HS-27A (cell line): ENCODE results near the gene HIVEP3.
A peak's percentile ranks its signal among the peaks of the same experiment; 100 is the strongest.

Source experiments
- DNase-seq: peaks from one replicate; pipeline ENCODE4 v3.0.0-alpha.2; 2012; ENCODE audit warnings: low read depth, missing footprints

HIVEP3 gene

DNA sequence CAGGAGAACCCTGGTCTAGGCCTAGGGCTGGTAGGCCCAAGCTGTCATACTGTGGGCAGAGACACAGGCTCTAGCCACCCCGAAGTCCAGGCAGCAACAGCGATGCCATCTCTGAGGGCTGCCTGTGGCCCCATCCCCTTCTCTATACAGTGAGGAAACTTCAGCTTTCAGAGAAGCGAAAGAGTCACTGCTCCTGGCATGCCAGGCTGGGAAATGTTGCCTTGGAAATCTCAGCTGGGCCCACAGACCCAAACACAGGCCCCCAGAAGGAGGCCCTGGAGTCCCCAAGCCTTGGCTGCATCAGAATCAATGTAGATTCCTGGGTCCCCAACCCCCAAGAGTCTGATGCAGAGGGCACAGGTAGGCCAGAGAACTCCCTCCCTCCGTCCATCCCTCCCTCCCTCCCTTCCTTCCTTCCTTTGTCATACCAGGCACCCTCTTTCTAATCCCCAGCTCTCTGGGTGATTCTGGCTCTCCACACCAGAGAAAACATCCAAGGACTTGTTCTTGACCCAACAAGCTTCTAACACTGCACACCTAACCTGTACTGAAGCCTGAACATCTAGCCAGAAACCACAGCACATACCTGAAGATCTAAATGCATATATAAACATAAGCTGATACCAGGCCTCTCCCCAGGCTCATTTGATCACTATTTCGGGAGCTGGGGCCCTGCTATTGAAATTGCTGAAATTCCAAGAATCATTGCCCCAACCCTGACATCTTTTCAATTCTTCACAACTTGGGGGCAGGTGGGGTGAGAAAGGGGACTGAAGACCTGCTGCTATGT lies 291.0 kb downstream of the HIVEP3 start:
- no peak for DNase-seq

DNA sequence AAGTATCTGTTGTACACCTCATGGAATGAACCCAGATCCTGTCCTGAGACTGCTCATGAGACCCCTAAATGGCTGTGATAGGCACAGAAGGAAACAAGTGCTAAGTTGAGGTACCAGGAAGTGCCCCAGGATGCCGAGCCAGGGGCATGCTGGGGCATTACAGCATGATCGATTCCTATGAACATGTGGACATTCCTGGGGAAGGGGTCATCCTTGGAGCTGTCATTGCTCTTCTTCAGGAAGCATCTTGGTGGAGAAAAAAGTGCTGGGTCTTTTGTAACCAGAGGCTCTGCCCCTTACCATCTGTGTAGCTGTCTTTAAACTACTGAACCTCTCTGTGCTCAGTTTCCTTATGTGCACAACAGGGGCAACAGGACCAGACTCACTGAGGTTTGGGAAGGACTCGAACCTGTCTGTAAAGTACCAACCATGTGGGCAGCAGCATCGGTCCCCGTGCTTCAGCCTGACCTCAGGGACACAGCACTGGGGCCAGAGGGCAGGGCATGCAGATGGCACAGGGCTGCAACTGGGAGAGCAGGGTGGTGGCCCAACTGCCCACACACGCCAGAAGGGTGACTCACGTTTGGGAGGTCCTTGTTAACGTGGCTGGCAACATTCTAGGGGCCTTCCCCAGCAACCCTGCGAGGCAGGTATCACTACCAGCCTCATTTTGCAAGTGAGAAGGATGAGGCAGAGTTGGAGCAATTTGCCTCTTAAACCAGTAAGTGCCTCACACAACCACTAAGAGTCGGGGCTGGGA lies 291.9 kb downstream of the HIVEP3 start:
- DNase-seq: peak; percentile 86

DNA sequence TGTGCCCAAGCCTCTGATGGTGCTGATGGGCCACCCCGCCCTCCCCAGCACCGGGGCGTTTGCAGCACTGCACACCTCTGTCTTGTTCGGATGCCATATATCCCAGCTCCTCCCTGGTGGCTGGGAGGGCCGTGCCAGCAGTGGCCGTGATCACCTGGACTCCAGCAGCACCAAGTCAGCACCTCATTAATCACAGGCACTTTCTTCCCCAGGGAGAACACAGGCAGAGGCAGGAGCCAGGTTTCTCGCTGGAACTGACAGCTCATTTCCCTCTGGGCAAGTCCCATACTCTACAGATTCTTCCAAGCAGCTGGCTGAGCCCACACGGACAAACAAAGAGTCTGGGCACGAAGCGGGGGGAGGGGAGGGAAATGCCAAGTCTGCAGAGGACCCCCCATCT lies 292.6 kb downstream of the HIVEP3 start:
- DNase-seq: no peak

DNA sequence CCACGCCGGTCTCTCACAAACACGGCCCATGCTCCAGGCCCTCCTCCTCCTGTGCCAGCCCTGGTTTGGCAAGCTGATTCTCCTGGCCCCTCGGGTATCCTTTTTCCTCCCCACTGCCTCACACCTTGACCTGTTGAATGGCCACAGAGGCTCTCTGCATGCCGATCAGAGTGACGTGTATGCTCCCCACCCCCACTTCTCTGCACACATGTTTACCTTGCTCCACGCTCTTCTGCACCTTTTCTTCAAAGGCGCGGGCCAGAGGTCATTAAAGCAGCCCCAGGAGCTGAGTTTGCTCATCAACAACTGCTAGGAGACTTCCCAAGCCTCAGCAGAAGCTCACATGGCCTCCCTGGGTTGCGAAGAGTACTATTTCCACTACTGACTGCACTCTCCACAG lies 295.0 kb downstream of the HIVEP3 start:
- DNase-seq: no peak

DNA sequence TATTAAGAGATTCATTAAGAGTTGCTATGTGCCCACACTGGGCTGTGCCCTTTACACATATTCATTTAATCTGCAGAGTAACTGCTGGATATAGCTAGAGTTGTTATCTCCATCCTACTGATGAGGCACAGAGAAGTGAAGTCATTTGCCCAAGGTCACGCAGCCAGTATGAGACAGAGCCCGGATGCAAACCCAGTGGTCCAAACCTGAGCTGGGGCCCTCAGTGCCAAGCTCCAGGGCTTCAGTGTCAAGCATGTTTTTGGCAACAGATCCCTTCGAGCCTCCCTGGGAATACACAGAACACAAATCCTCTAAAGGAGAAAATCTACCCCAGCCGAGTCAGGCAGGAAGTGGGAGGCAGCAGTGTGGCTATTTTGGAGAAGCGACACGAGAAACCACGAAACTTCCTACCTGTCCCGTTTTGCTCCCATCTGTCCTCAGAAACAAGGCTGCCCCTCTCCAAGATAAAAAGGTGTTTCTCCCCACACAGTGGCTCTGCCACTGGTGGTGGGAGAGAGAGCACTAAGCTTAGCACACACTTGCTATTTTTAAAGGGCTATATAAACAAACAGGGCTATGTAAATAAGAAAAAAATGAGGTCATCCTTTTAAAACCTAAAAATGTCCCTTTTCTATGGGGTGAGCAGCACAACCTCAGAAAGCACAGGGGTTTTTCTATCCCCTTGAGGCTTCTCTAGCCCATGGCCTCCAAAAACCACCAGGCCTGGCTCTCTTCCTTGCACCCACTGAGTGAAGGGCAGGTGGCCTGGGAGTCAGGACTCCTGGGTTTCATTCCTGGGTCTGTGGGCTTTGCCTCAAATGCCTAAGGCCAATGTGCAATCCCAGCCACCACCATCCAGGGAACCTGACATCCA lies 295.6 kb downstream of the HIVEP3 start:
- no peak for DNase-seq

DNA sequence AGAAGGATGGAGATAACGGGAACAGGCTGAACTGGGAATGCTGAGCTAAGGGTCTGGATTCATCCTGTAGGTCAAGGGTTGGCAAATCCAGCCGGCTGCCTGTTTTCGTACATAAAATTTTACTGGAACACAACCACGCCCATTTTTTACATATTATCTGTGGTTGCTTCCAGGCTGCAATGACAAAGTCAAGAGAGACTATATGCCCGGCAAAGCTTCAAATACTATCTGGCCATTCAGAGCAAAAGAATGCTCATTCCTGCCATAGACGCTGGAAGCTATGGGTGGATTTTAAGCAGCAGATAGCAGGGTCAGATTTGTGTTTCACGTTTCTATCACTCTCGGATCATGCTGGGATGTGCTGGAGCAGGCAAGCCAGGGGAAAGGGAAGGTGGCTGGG lies 296.3 kb downstream of the HIVEP3 start:
- DNase-seq: peak; percentile 83

DNA sequence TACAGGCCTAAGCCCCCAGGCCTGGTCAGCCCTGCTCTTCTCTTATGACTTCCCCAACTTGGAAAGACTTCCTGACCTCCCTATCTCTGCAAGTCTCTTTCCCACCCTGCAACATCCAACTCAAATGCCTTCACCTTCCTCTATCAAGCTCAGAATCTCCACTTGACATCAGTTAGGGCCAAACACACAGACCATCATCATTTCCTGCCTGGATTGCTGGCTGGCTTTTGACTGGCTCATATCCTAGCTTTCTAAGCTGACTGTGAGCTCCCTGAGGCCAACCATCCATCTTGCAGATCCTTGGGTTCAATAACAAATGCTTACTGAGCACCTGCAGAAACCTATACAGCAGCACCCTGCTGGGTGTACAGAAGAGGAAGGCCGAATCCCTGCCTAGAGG lies 296.9 kb downstream of the HIVEP3 start:
- DNase-seq: no peak

DNA sequence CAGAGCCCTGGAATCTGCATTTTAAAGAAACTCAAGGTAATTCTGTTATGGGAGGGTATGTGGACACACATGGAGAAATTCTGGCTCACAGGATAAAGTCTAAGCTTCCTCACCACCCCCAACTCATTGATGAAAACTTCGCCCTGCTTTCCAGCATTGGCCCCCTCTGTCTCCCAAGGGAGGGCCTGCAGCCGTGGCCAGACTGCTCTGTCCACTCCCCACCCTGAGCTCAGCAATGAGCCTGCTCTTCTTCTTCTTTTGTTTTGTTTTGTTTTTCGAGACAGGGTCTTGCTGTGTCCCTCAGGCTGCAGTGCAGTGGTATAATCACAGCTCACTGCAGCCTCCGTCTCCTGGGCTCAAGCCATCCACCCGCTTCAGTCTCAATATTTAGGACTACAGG lies 297.5 kb downstream of the HIVEP3 start:
- no peak for DNase-seq

DNA sequence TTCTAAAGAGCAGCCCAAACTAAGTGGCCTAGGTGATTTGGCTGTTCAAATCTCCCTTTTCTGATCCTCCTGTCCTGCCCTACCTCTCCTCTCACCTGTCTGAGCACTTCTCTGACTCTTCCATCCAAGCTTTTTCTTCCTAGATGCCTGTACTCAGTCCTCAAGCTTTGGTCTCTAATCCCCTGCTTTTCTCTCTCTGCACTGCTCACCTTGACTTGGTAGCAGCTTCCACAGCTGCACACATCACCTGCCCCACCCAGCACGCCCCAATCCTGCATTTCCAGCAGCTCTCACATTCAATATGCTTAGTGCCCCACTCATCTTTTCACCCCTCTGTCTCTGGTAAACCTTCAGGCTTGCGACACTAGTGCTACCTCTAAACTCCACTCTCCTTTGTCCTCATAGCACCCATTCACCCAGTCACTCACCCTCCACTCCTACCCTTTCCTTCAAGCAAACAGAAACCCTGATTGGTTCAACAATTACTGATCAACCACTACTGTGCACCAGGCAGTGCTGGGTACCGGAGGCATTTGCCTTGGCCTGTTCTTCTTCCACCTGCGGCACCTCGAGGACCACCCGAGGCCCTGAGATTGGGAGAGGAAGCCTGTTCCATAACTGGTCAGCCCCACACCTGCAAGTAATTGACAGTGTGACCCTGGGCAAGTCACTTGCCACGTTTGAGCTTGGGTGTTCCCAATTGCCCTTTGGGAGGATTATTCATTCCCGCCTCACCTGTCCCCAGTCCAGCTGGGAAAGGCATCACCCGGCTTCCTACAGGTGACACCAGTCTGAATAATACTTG lies 298.2 kb downstream of the HIVEP3 start:
- DNase-seq: no peak

DNA sequence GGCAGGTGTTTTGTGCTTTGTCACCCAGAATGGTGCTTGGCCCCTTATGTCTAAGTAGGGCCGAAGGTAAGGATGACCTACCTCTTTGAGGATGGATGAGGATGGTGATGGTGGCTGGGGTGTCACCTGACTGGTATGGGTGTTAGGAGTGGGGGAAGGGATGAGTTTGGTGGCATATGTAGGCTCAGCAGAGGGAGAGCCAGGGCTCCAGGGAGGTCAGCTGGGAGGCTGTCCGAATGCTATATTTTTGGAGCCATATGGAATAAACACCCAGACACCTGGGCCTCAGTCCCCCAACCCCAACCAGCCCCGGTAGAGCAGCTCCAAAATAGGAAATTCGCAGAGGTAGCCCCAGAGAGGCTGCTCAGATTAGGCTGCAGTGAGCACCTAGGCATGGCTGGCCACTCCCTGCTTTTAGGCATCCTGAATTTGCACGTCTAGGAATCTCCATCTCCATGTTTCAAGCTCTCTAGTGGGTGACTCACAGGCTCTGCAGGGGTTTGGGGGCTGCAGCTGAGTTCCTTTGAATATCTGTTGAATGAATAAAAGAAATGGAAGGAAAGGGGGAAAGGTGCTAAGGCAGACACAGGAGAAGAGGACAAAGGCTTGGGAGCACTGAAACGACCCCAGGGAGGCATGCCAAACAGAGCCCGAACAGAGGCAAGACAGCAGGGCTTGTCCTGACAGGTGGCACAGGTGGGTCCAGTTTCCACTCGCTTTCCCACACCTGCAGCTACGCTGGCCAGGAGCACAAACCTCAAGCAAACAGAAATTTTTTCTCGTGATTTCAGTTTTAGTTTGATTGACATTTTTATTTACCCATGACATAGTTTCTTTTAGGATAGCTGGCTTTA lies 299.0 kb downstream of the HIVEP3 start:
- no peak for DNase-seq

DNA sequence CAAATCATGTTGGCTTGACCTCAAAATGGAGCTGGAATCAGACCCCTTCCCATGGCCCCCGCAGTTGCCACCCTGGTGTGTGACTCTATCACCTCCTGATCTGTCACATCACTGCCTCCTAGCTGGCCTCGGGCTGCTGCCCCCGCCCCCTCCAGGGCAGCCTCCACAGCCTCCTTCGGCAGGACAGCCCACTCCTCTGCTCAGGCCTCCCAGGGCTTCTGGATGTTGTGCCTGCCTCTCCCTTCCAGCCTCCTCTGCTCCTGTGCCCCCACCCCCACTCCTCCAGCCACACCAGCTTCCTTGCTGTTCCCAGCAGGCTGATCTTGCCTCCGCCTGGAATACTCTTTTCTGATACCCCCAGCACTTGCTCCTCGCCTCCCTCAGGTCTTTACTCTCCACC lies 299.9 kb downstream of the HIVEP3 start:
- DNase-seq: no peak

DNA sequence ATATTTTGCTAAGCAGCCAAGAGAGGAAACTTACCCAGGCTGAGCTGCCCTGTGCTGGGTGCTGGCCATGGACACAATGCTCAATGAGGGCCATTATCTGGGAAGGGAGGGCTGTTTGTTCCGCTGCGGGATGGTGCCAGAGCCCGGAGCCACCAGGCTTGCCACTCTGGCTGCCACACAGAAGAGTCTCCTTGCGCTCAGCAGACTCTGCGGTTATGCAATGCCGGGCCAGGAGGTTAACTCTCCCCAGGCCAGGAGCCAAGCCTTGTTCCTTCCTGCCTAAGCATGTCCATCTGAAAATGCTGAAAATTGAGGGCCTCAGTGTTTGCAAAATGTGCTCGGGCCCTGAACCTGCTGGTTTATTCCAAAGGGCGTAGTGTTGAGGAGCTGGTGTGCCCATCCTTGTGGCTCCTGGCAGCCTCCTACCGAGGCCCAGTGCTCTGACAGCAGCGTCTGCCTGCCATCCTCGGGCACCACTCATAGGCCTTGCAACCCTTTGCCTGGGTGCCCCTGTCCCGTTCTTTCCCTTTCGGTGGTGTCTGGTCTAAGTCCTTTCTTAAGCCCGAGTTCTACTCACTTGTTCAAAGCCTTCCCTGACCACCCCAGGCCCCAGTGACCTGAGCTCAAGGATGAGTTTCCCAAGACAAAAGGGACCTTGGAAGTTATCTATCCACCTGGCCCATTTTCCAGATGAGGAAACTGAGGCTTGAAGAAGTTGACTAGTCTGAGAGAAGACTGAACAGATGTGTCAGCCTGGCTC lies 300.5 kb downstream of the HIVEP3 start:
- DNase-seq: no peak

DNA sequence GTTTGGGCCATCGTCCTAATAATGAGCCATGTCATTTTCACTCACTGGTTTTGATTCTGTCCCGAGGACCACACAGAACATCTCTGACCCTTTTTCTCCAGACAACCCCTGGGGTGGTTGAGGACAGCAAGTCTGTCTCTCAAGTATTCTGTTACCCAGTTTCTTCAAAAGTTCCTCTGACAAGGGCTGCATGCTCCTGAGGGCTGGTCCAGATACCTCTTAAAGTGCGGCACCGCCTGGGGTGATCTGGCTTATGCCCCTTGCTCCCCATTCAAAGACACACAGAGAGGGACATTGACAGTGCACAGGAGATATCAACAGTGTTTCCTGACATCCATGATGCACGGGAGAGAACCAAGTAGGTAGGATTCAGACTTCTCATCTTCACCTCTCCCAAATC lies 301.4 kb downstream of the HIVEP3 start:
- DNase-seq: no peak

DNA sequence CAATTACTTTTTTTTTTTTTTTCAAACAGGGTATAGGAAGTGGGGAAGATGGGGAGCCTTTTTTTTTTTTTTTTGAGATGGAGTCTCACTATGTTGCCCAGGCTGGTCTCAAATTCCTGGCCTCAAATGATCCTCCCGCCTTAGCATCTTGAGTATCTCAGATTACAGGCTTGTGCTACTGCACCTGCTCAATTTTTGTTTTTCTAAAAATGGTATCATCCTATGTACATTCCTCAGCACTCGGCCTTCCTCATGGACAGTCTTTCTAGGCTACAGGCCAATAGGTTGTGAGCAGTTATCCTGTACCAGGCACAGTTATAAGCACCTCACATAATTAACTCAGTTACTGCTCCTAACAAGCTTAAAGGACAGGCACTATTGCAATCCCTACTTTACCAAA lies 302.2 kb downstream of the HIVEP3 start:
- DNase-seq: no peak

DNA sequence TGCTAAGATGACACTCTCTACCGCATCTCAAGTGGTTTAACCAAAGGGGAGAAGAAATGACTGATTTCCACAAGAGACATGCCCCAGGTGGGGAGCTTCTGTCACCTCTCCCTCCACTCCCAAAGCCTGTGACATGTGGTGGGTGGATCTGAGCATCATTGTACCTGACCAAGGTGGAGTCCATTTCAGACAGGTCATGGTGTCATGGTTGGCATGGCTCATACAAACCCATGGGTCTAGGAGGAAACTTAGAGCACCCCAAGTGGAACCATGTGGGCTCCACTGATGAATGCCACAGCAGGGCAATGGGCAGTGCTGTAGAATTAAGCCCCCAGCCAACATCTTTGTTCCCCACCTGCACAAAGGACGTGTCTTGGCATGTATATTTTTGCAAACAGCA lies 302.7 kb downstream of the HIVEP3 start:
- no peak for DNase-seq

DNA sequence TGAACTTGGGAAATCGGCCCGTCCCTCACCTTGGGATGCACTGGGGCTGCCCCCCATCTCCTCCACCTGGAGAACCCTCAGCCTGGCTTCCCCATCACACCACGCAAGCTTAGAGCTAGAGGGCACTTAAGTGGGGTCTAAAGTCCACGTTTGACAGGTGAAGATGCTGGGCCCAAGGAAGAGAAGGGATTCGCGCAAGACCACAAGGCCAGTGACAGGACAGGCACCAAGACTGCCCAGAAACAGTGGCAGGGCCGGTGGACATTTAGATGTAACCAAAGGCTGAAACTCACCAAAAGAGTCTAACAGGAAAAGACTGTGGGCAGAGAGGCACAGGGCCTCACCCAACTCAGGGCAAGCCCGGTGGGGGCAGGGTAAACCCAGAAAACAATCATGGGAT lies 303.4 kb downstream of the HIVEP3 start:
- no peak for DNase-seq

DNA sequence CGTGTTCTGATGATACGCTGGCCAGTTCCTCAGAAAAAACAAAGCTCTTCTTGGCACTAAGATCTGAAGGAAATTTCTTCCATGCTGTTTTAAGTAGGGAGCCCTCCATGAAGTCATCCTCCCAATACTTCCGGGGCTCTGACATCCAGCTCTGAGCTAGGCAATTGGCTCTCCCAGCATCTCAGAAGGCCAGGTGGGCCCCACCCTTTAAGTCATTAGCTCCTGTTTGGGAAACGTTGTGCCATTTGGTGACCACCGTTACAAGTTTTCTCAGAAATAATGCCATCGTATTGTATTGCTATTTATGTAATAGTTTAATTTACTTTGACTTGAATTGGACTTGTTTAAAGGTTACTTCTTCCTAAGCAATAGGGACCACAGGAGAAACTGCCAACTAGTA lies 303.9 kb downstream of the HIVEP3 start:
- no peak for DNase-seq

DNA sequence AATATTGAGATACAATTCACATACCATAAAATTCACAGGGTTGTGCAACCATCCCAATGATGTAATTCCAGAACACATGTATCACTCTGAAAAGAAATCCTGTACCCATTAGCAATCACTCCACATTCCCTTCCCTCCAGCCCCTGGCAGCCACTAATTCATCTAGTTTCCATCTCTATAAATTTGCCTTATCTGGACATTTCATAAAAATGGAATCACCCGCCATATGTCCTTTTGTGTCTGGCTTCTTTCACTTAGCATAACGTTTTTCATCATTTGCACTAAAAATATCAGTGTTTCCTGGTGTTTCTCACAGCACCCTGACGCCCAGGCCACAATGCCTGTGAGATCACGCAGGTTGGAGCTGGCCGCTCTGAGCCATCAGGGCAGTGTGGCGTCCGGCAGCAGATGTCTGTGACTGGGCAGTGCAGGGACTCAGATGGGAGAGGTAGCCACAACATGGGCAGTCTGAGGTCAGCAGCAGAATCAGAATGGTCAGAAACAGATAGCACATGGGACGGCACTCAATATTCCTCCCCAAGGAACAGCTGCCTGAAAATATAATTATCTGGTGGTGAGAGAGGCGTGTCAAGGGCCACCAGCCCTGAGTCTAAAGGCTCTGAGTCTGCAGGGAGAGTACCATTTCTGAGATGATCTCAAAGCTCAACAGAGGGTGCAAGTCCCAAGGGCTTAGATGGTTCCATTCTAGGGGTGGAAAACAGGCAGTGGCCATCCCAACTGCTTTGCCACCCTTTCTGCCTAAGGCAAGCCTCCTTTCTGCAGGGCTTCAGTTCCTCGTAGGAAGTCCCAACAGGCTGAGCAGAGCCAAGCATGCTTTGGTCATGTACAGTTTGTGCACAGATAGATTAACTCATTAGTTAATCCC lies 304.8 kb downstream of the HIVEP3 start:
- no peak for DNase-seq

DNA sequence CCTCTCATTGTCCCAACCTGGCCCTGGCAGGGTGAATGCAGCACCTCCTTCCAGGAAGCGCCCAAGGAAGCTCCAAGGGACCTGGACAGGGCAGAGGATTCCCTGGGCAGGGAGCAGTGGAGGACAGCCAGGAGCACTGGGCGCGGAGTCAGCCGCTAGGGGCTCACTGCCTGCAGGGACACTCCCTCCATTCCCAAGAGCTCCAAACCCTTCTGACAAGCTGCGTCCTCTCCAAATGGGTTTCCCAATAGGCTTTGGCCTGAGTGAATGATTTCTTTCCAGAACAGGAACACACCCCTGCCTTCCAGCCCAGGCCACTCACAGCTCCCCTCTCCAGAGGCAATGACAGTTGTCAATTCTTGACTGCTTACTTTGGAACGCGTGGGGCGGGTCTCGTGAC lies 305.8 kb downstream of the HIVEP3 start:
- no peak for DNase-seq
